ENCODE results near the gene TGFB1.

Gene TGFB1

GRCh38 chr19:41288673-41289530 is 64.8 kb downstream of the TGFB1 start:
- TF ChIP-seq CTCF (IDR thresholded peaks at IDR 0.05; ENCODE audit: low read depth, low read length, missing control alignments), result no peak
- in situ Hi-C loops (cut with HindIII; ENCODE audit: low sequenced_read_pairs), result no loop called here
- H3K4me3 ChIP-seq (ENCODE audit: low read depth, low read length), result no peak overlapping the region
- DNase-seq (ENCODE audit: low read depth), result no peak

Data from astrocyte of the cerebellum (primary cell).